ENCODE data around the gene GRP. TPM values are rescaled to one million over a fixed set of nuclear protein-coding genes. Genes with fewer than 3 reads are reported as not detected.

The GRP gene
- polyA plus RNA-seq, 2 of the 4 experiments (the other 2 are of a cell fraction), result not detected

GRCh38 chr18:59172664-59173249, 47.2 kb upstream of the GRP start:
- DNase-seq (ENCODE audit: low read depth in 1 of 2, low spot score in 1 of 2) (no peak), FAIRE-seq (no peak), ATAC-seq (no peak)
- H3K4me3 ChIP-seq, result no peak overlapping the region
- 2% methylated on average over 2 of the region's 2 CpGs for WGBS (ENCODE audit: missing lambda C conversion rate)
- peaks cover 22% of the 10 kb centered on the region; the same call in 2 of the 3 replicates for H3K9me3 ChIP-seq
- no peak overlapping the region for H3K4me2 ChIP-seq
- no peak overlapping the region for H3K27ac ChIP-seq
- TF ChIP-seq CTCF (IDR thresholded peaks at IDR 0.05), result no peak
- no peak for TF ChIP-seq ZNF302 (CRISPR knock-in tag; IDR thresholded peaks at IDR 0.05)
- no peak for TF ChIP-seq CHD4 (IDR thresholded peaks at IDR 0.05; ENCODE audit: borderline replicate concordance)
- TF ChIP-seq FOSL2 (IDR thresholded peaks at IDR 0.05), result no peak
- TF ChIP-seq FOSL2 (CRISPR knock-in tag; IDR thresholded peaks at IDR 0.05), result no peak
- no peaks in the 10 kb centered on the region for H3K4me1 ChIP-seq
- ChIA-PET CTCF (no interaction called here), POLR2A (no interaction called here)

- peaks cover 14% of the 10 kb centered on the region; the same call in 2 of the 3 replicates for H3K9me3 ChIP-seq
- 83% methylated on average over 4 of the region's 4 CpGs for WGBS (ENCODE audit: missing lambda C conversion rate)
- DNase-seq (ENCODE audit: low read depth in 1 of 2, low spot score in 1 of 2) (no peak), ATAC-seq (no peak), FAIRE-seq (no peak)
- H3K27ac ChIP-seq, result no peak overlapping the region
- ChIA-PET POLR2A (no interaction called here), CTCF (interaction anchor here (0.8 kb wide), 1 partner anchor 396 kb away, joined by 4 read pairs; no protein-coding TSS in a partner anchor)
- no peak overlapping the region for H3K4me2 ChIP-seq
- no peak for TF ChIP-seq CHD2 (IDR thresholded peaks at IDR 0.05; ENCODE audit: low read length, partially characterized antibody)
- H3K4me3 ChIP-seq, result no peak overlapping the region
- H3K4me1 ChIP-seq, result no peaks in the 10 kb centered on the region
These were observed 42.5 kb upstream of the GRP start for GRCh38 chr18:59177485-59177884.

GRCh38 chr18:59180150-59180845, 39.7 kb upstream of the GRP start:
- CTCF ChIA-PET, result interaction anchor here (0.9 kb wide), 1 partner anchor 10 kb away, joined by 3 read pairs; no protein-coding TSS in a partner anchor
- H3K4me1 ChIP-seq, result no peaks in the 10 kb centered on the region
- no peak overlapping the region for H3K4me2 ChIP-seq
- POLR2A ChIA-PET, result no interaction called here
- H3K9me3 ChIP-seq, result no peaks in the 10 kb centered on the region
- WGBS (ENCODE audit: missing lambda C conversion rate), result 53% methylated on average over 9 of the region's 9 CpGs
- H3K27ac ChIP-seq, result no peak overlapping the region
- DNase-seq (ENCODE audit: low read depth in 1 of 2, low spot score in 1 of 2) (no peak), FAIRE-seq (no peak), ATAC-seq (no peak)
- no peak overlapping the region for H3K4me3 ChIP-seq
- no peak for TF ChIP-seq MAZ (IDR thresholded peaks at IDR 0.05; ENCODE audit: borderline replicate concordance, low read depth, low read length)
- no peak for TF ChIP-seq EP300 (IDR thresholded peaks at IDR 0.05)
- TF ChIP-seq NFE2L2 (conservative IDR thresholded peaks at IDR 0.05; ENCODE audit: low read length), result no peak
- no peak for TF ChIP-seq KDM1A (IDR thresholded peaks at IDR 0.05; ENCODE audit: low read depth)
- no peak for TF ChIP-seq SREBF2 (IDR thresholded peaks at IDR 0.05)
- no peak for TF ChIP-seq PBX3 (IDR thresholded peaks at IDR 0.05)
- TF ChIP-seq CHD2 (IDR thresholded peaks at IDR 0.05; ENCODE audit: low read length, partially characterized antibody), result no peak
- no peak for TF ChIP-seq RNF2 (IDR thresholded peaks at IDR 0.05; ENCODE audit: borderline replicate concordance, low read depth)
- TF ChIP-seq SMC3 (IDR thresholded peaks at IDR 0.05), result no peak
- no peak for TF ChIP-seq ZC3H11A (IDR thresholded peaks at IDR 0.05)
- no peak for TF ChIP-seq GATA3 (IDR thresholded peaks at IDR 0.05; ENCODE audit: borderline replicate concordance)
- no peak for TF ChIP-seq JUNB (IDR thresholded peaks at IDR 0.05)
- TF ChIP-seq ZNF302 (CRISPR knock-in tag; IDR thresholded peaks at IDR 0.05), result no peak
- TF ChIP-seq NR3C1 (IDR thresholded peaks at IDR 0.05), result no peak
- no peak for TF ChIP-seq NPAS2 (CRISPR knock-in tag; IDR thresholded peaks at IDR 0.05; ENCODE audit: borderline replicate concordance)
- TF ChIP-seq CEBPB (IDR thresholded peaks at IDR 0.05), result no peak
- no peak for TF ChIP-seq ESRRA (IDR thresholded peaks at IDR 0.05; ENCODE audit: borderline replicate concordance, low read length)
- no peak for TF ChIP-seq CTCF (IDR thresholded peaks at IDR 0.05)
- TF ChIP-seq CBX2 (IDR thresholded peaks at IDR 0.05; ENCODE audit: borderline replicate concordance, low read depth), result no peak
- TF ChIP-seq ZFP36 (IDR thresholded peaks at IDR 0.05; ENCODE audit: borderline replicate concordance, partially characterized antibody), result no peak
